ENCODE measurements around the gene ARMH1.
A peak's percentile ranks its signal among the peaks of the same experiment; 100 is the strongest.
"Not testable (repeated sequence)": the region's sequence is repeated elsewhere in the genome, so short reads cannot be mapped to it uniquely, and the experiment has no call there.

ARMH1 gene

GRCh38 chr1:44723064-44723463 is 48.5 kb downstream of the ARMH1 start:
- DNase-seq (ENCODE audit: low read depth in 2 of 2): no peak

- DNase-seq (ENCODE audit: low read depth in 2 of 2): peak in 1 of 2 donors; percentile 41
Measured at GRCh38 chr1:44723496-44724295, 49.2 kb downstream of the ARMH1 start.

GRCh38 chr1:44724296-44724954 is 49.9 kb downstream of the ARMH1 start:
- DNase-seq (ENCODE audit: low read depth in 2 of 2): no peak

- DNase-seq (ENCODE audit: low read depth in 2 of 2): no peak
Measured at GRCh38 chr1:44724955-44725698, 50.6 kb downstream of the ARMH1 start.

- DNase-seq (ENCODE audit: low read depth in 2 of 2): peak; percentile 89 to 94
Measured at GRCh38 chr1:44730741-44731512, 56.4 kb downstream of the ARMH1 start, which contains the start of gene RNU5D-1. RNU5D-1 (minus strand) TSS chr1:44731170.

GRCh38 chr1:44733365-44733764 is 58.9 kb downstream of the ARMH1 start:
- DNase-seq (ENCODE audit: low read depth in 2 of 2): no peak

GRCh38 chr1:44733784-44734183 is 59.3 kb downstream of the ARMH1 start:
- no peak for DNase-seq (ENCODE audit: low read depth in 2 of 2)

GRCh38 chr1:44735992-44736391 is 61.5 kb downstream of the ARMH1 start:
- no peak for DNase-seq (ENCODE audit: low read depth in 2 of 2)

- DNase-seq (ENCODE audit: low read depth in 2 of 2): not testable (repeated sequence)
Measured at GRCh38 chr1:44738953-44739306, 64.4 kb downstream of the ARMH1 start.

GRCh38 chr1:44739307-44740178 is 65.0 kb downstream of the ARMH1 start, which contains the start of gene KIF2C:
KIF2C (plus strand) TSS chr1:44739837; CDS start chr1:44739933, 96 bp downstream.
- DNase-seq (ENCODE audit: low read depth in 2 of 2): peak; percentile 95 to 98

- no peak for DNase-seq (ENCODE audit: low read depth in 2 of 2)
Measured at GRCh38 chr1:44740179-44740617, 65.7 kb downstream of the ARMH1 start.

GRCh38 chr1:44743211-44743610 is 68.7 kb downstream of the ARMH1 start:
- no peak for DNase-seq (ENCODE audit: low read depth in 2 of 2)

GRCh38 chr1:44747878-44748277 is 73.4 kb downstream of the ARMH1 start:
- no peak for DNase-seq (ENCODE audit: low read depth in 2 of 2)

GRCh38 chr1:44757420-44757819 is 82.9 kb downstream of the ARMH1 start:
- DNase-seq (ENCODE audit: low read depth in 2 of 2): no peak

GRCh38 chr1:44759077-44759476 is 84.6 kb downstream of the ARMH1 start:
- no peak for DNase-seq (ENCODE audit: low read depth in 2 of 2)

- DNase-seq (ENCODE audit: low read depth in 2 of 2): no peak
Measured at GRCh38 chr1:44760876-44761275, 86.4 kb downstream of the ARMH1 start.

GRCh38 chr1:44766421-44766820 is 91.9 kb downstream of the ARMH1 start:
- not testable (repeated sequence) for DNase-seq (ENCODE audit: low read depth in 2 of 2)
